DOHH2 (cell line): ENCODE measurements around the gene PABPC4L.

Source experiments
- H3F3A ChIP-seq: fragments of 200-600 bp; sonication (generic), shearing (Covaris generic); 2 replicates; pipeline ENCODE4 v1.6.0; 2016; ENCODE audit warnings: antibody characterized with exemption, mild to moderate bottlenecking; ENCODE audit not compliant: control insufficient read depth, insufficient read depth
- H3K27ac ChIP-seq: fragments of 200-600 bp; sonication (generic); 2 replicates; pipeline ENCODE4 v1.5.1; 2014; ENCODE audit warnings: low read depth, mild to moderate bottlenecking, low read length, moderate library complexity
- H3K27me3 ChIP-seq: fragments of 200-600 bp; sonication (generic); 2 replicates; pipeline ENCODE4 v1.6.1; 2014; ENCODE audit warnings: mild to moderate bottlenecking, low read length, mixed read lengths; ENCODE audit not compliant: control insufficient read depth
- H3K36me3 ChIP-seq: fragments of 200-600 bp; sonication (generic); 2 replicates; pipeline ENCODE4 v1.6.1; 2014; ENCODE audit warnings: mild to moderate bottlenecking, low read length, moderate library complexity, mixed read lengths; ENCODE audit not compliant: control insufficient read depth
- H3K4me1 ChIP-seq: fragments of 200-600 bp; sonication (generic); 2 replicates; pipeline ENCODE4 v1.6.1; 2014; ENCODE audit warnings: mild to moderate bottlenecking, low read length, mixed read lengths; ENCODE audit not compliant: control insufficient read depth
- H3K4me2 ChIP-seq: fragments of 200-600 bp; sonication (generic); 2 replicates; pipeline ENCODE4 v1.6.0; 2014; ENCODE audit warnings: mild to moderate bottlenecking, low read length, moderate library complexity
- H3K4me3 ChIP-seq: fragments of 200-600 bp; sonication (generic); 2 replicates; pipeline ENCODE4 v1.5.1; 2014; ENCODE audit warnings: mild to moderate bottlenecking, low read length, mixed read lengths
- H3K79me2 ChIP-seq: fragments of 200-600 bp; sonication (generic); 2 replicates; pipeline ENCODE4 v1.6.1; 2014; ENCODE audit warnings: mild to moderate bottlenecking, low read length, mixed read lengths; ENCODE audit not compliant: control insufficient read depth
- H3K9me2 ChIP-seq: fragments of 200-600 bp; sonication (generic); replicated peaks from 2 replicates; pipeline ENCODE4 v1.6.1; 2014; ENCODE audit warnings: mild to moderate bottlenecking, low read length, mixed read lengths; ENCODE audit not compliant: control insufficient read depth
- H3K9me3 ChIP-seq: fragments of 200-600 bp; sonication (generic); 2 replicates; pipeline ENCODE4 v1.6.1; 2014; ENCODE audit warnings: antibody characterized with exemption, low read length, mixed read lengths; ENCODE audit not compliant: control insufficient read depth, insufficient read depth
- H4K20me1 ChIP-seq: fragments of 200-600 bp; sonication (generic); 2 replicates; pipeline ENCODE4 v1.6.0; 2014; ENCODE audit warnings: low read depth, mild to moderate bottlenecking, antibody characterized with exemption, low read length, moderate library complexity; ENCODE audit not compliant: control insufficient read depth, insufficient read depth
- CTCF ChIP-seq: fragments of 200-600 bp; sonication (generic); IDR thresholded peaks from one replicate; pipeline ENCODE4 v1.5.1; 2014; ENCODE audit warnings: antibody characterized with exemption, mild to moderate bottlenecking, low read depth, low read length; ENCODE audit not compliant: poor library complexity, severe bottlenecking
- EZH2phosphoT487 ChIP-seq: fragments of 200-600 bp; sonication (generic); IDR thresholded peaks from 2 replicates; pipeline ENCODE4 v1.6.1; 2017; ENCODE audit warnings: borderline replicate concordance, mild to moderate bottlenecking, antibody characterized with exemption, low read length, moderate library complexity, mixed read lengths

The PABPC4L gene

GRCh38 chr4:134201216-134202161, at the start of gene PABPC4L:
PABPC4L (minus strand) TSS chr4:134201789; CDS start chr4:134201019, 770 bp downstream.
- Histone ChIP-seq H3K79me2 (no peaks in the 10 kb centered on the region), H3K4me3 (no peak within 1 kb of the TSS), H4K20me1 (no peaks in the 10 kb centered on the region)

DNA sequence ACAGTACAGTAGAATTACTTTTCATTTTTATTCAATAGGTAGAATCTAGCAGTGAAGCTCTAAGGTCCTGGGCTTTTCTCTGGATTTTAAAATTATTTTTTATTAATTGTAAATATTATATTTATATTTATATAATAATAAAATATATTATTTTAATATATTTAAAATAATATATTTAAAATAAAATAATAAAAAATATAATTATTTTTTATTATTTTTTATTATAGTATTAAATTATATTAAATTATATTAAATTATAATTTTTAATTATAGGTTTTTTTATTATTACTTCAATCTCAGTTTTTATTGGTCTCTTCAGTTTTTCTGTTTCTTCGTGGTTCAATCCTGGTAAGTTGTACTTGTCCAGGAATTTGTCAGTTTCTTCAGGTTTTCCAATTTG, 49.7 kb upstream of the PABPC4L start:
- TF ChIP-seq CTCF, result no peak
- peaks cover 3% of the 10 kb centered on the region; the same call in 1 of the 2 replicates for H3K9me3 ChIP-seq
- no peaks in the 10 kb centered on the region for H3K27me3 ChIP-seq
- no peaks in the 10 kb centered on the region for H3K4me1 ChIP-seq
- no peaks in the 10 kb centered on the region for H3F3A ChIP-seq
- no peaks in the 10 kb centered on the region for H4K20me1 ChIP-seq
- H3K4me3 ChIP-seq, result no peak overlapping the region
- H3K9me2 ChIP-seq, result no peaks in the 10 kb centered on the region
- H3K4me2 ChIP-seq, result no peak overlapping the region
- no peak overlapping the region for H3K27ac ChIP-seq
- no peaks in the 10 kb centered on the region for H3K79me2 ChIP-seq
- H3K36me3 ChIP-seq, result no peaks in the 10 kb centered on the region

More at GRCh38 chr4:134201216-134202161, at the start of gene PABPC4L:
- Histone ChIP-seq H3K9me3 (no peaks in the 10 kb centered on the region; the same call in 1 of the 2 replicates), H3K36me3 (no peaks in the 10 kb centered on the region), H3K27me3 (no peaks in the 10 kb centered on the region), H3F3A (no peaks in the 10 kb centered on the region), H3K27ac (no peak within 1 kb of the TSS), H3K4me1 (no peaks in the 10 kb centered on the region), H3K9me2 (no peaks in the 10 kb centered on the region), H3K4me2 (no peak within 1 kb of the TSS)
- no peak for TF ChIP-seq EZH2phosphoT487
- TF ChIP-seq CTCF, result no peak

- Histone ChIP-seq H3K4me3 (no peak overlapping the region), H3K27ac (no peak overlapping the region), H3K27me3 (no peaks in the 10 kb centered on the region), H3K4me2 (no peak overlapping the region), H4K20me1 (no peaks in the 10 kb centered on the region), H3K79me2 (no peaks in the 10 kb centered on the region), H3K9me2 (no peaks in the 10 kb centered on the region), H3K4me1 (no peaks in the 10 kb centered on the region), H3K36me3 (no peaks in the 10 kb centered on the region), H3F3A (no peaks in the 10 kb centered on the region), H3K9me3 (no peaks in the 10 kb centered on the region)
- TF ChIP-seq EZH2phosphoT487 (no peak), CTCF (no peak)
These were observed 42.4 kb upstream of the PABPC4L start for GRCh38 chr4:134243742-134244713.
